Measurements from ENCODE around the gene TGM3. TPM values are rescaled to one million over a fixed set of nuclear protein-coding genes. Genes with fewer than 3 reads are reported as not detected.

TGM3 gene
- total and polyA plus RNA-seq, 9 donors, result 0.04 to 0.46 (median 0.15) TPM; not detected in 4

GRCh38 chr20:2332711-2333110 is 36.9 kb downstream of the TGM3 start:
- intact Hi-C loops (cut with DNase I), result no loop called here
- H3K4me1 ChIP-seq (ENCODE audit: insufficient read depth), result no peaks in the 10 kb centered on the region
- H3K27ac ChIP-seq, result no peak overlapping the region
- no peaks in the 10 kb centered on the region for H3K36me3 ChIP-seq
- TF ChIP-seq CTCF (IDR thresholded peaks at IDR 0.05) (no peak), POLR2A (IDR thresholded peaks at IDR 0.05) (no peak), EP300 (IDR thresholded peaks at IDR 0.05) (no peak)
- DNase-seq, result no peak
- no peaks in the 10 kb centered on the region for H3K27me3 ChIP-seq
- WGBS, 3 donors, result 24 to 45% (median 32%) methylated on average over 4 of the region's 4 CpGs
- no peaks in the 10 kb centered on the region for H3K9me3 ChIP-seq
- no peak overlapping the region for H3K4me3 ChIP-seq

- Histone ChIP-seq H3K9me3 (no peaks in the 10 kb centered on the region), H3K4me3 (no peak overlapping the region), H3K36me3 (no peaks in the 10 kb centered on the region), H3K27ac (no peak overlapping the region), H3K27me3 (no peaks in the 10 kb centered on the region), H3K4me1 (ENCODE audit: insufficient read depth) (no peaks in the 10 kb centered on the region)
- intact Hi-C loops (cut with DNase I), result no loop called here
- no peak for DNase-seq
- no peak for TF ChIP-seq EP300 (IDR thresholded peaks at IDR 0.05)
- WGBS, 3 donors, result 30 to 52% (median 34%) methylated on average over 6 of the region's 6 CpGs
Measured at GRCh38 chr20:2333821-2334220, 38.0 kb downstream of the TGM3 start.

GRCh38 chr20:2335096-2335870 is 39.5 kb downstream of the TGM3 start:
- no peak for DNase-seq
- no peaks in the 10 kb centered on the region for H3K9me3 ChIP-seq
- no peaks in the 10 kb centered on the region for H3K27me3 ChIP-seq
- TF ChIP-seq CTCF (IDR thresholded peaks at IDR 0.05) (no peak), POLR2A (IDR thresholded peaks at IDR 0.05) (no peak), EP300 (IDR thresholded peaks at IDR 0.05) (no peak)
- no peak overlapping the region for H3K4me3 ChIP-seq
- intact Hi-C loops (cut with DNase I), result no loop called here
- no peaks in the 10 kb centered on the region for H3K4me1 ChIP-seq (ENCODE audit: insufficient read depth)
- H3K27ac ChIP-seq, result no peak overlapping the region
- no peaks in the 10 kb centered on the region for H3K36me3 ChIP-seq
- 37 to 45% (median 43%) methylated on average over 9 of the region's 9 CpGs for WGBS, 3 donors

- Histone ChIP-seq H3K27ac (no peak overlapping the region), H3K4me1 (ENCODE audit: insufficient read depth) (no peaks in the 10 kb centered on the region), H3K9me3 (no peaks in the 10 kb centered on the region), H3K36me3 (no peaks in the 10 kb centered on the region), H3K27me3 (no peaks in the 10 kb centered on the region), H3K4me3 (no peak overlapping the region)
- WGBS, 3 donors, result 64 to 85% (median 79%) methylated on average over 4 of the region's 4 CpGs
- no peak for DNase-seq
- intact Hi-C loops (cut with DNase I), result no loop called here
- TF ChIP-seq POLR2A (IDR thresholded peaks at IDR 0.05), result no peak
- TF ChIP-seq EP300 (IDR thresholded peaks at IDR 0.05), result no peak
- no peak for TF ChIP-seq CTCF (IDR thresholded peaks at IDR 0.05)
Measured at GRCh38 chr20:2336471-2336870, 40.7 kb downstream of the TGM3 start.

- 77 to 87% (median 81%) methylated on average over 5 of the region's 5 CpGs for WGBS, 3 donors
- H3K27me3 ChIP-seq, result no peaks in the 10 kb centered on the region
Measured at GRCh38 chr20:2337142-2337541, 41.3 kb downstream of the TGM3 start.

More at GRCh38 chr20:2337142-2337541, 41.3 kb downstream of the TGM3 start:
- Histone ChIP-seq H3K4me3 (no peak overlapping the region), H3K27ac (no peak overlapping the region), H3K36me3 (no peaks in the 10 kb centered on the region), H3K9me3 (no peaks in the 10 kb centered on the region), H3K4me1 (ENCODE audit: insufficient read depth) (no peaks in the 10 kb centered on the region)
- TF ChIP-seq CTCF (IDR thresholded peaks at IDR 0.05) (no peak), EP300 (IDR thresholded peaks at IDR 0.05) (no peak), POLR2A (IDR thresholded peaks at IDR 0.05) (no peak)
- DNase-seq, result no peak
- intact Hi-C loops (cut with DNase I), result no loop called here
